GM21447 (cell line): ENCODE data around the gene STIM1.

Source experiments
- ATAC-seq: cut with Tn5 transposase; IDR thresholded peaks from one replicate; pipeline ENCODE4 v1.9.1; 2021; ENCODE audit not compliant: unreplicated experiment

Gene STIM1

DNA sequence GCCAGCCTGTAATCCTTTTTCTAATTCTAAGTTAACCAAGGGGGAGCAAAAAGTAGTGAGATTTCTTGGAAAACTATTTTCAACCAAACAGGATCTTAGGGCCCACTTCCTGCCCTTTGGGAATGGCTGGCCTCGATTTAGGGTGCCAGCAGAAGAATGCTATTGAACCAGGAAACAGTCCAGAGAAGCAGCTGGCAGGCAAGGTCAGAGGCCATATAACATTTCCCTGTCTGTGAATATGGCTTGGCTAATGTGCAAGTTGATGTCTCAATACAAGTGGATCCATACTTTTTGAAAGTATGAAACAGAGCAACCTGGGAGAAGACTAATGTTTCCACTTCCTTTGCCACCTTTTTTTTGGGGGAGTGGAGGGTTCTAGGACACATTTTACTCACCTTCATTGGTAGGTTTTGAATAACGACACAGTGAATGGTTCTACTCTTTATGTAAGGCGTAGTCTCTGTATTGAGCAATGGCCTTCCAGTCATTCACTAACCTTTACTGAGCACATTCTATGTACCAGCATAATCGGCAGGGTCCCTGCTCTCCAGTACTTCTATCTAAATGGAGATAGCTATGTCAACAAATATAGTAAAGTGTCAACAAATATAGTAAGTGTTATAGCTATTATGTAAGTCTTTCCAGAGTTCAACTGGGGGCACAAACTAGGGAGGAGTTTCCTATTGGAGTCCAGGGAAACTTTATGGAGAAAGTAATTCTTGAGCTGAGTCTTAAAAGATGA lies 204.9 kb downstream of the STIM1 start:
- ATAC-seq: no peak

DNA sequence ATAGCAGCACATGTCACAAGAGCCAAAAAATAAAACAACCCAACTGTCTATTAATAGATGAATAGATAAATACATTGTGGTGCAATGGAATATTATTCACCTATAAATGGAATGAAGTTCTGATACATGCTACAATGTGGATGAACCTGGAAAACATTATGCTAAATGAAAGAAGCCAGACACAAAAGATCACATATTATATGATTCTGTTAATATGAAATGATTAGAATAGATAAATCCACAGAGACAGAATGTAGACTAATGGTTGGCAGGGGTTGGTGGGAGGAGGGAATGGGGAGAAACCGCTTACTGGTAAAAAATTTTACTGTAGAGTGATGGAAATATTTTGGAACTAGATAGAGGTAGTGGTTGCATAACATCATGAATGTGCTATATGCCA lies 206.2 kb downstream of the STIM1 start:
- no peak for ATAC-seq

DNA sequence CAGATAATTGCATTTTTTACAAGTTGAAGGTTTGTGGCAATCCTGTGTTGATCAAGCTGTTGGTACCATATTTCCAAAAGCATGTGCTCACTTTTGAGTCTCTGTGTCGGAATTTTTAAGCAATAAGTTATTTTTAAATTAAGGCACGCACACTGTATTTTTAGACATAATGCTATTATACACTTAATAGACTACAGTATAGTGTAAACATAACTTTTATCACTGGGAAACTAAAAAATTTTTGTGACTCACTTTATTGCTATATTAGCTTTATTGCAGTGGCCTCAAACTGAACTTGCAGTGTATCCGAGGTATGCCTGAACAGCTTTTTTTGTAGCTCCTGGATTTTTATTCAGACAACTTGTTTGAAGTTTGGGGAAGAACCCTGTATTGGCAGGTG lies 207.9 kb downstream of the STIM1 start:
- ATAC-seq: no peak

DNA sequence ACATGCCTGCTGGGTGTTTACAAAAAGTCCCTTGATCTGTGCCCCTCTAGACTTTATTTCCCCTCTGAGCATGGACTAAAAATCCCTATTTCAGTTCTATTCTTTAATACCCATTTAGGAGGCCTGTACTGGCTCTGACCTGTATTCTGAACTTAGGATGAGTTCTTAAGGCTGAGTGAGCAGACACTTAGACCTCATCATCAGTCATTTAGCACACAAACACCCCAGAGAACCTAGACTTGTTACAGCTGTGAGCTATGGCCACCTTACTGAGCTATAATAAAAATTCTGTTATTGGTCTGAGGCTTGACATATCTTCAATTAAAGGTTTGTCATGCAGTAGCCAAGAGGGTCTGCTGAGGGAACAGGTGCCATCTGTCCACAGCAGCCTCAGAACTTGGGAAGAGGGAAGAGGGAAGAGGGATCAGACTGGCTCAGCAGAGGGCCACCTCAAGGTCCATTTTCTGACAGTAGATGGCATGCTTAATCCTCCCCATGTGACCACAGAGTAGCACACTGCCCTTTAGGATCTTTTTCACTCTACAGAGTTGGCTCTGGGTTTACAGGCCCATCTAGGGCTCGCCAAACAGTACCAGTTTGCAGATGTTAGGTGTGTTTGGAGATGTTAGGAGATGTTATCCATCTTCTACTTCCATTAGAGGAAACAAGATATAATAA lies 209.0 kb downstream of the STIM1 start:
- no peak for ATAC-seq

DNA sequence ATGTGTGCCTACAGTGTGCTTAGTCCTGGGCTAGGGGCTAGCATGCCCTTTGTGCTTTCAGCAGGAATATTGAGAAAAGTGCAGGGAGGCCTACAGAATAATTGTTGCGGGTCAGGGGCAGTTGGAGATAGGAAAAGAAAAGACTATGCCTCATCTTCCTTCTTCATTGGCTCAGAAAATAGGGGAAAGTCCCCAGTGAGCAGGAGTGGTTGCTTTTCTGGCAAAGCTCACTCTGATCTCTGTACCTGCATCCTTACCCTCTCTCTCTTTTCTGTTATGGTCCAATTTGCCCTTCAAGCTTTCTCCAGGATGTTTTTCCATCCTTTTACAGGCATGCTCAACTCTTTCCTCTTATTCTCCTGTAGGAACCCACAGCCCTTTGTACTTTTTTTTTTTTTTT lies 209.6 kb downstream of the STIM1 start:
- ATAC-seq: no peak

DNA sequence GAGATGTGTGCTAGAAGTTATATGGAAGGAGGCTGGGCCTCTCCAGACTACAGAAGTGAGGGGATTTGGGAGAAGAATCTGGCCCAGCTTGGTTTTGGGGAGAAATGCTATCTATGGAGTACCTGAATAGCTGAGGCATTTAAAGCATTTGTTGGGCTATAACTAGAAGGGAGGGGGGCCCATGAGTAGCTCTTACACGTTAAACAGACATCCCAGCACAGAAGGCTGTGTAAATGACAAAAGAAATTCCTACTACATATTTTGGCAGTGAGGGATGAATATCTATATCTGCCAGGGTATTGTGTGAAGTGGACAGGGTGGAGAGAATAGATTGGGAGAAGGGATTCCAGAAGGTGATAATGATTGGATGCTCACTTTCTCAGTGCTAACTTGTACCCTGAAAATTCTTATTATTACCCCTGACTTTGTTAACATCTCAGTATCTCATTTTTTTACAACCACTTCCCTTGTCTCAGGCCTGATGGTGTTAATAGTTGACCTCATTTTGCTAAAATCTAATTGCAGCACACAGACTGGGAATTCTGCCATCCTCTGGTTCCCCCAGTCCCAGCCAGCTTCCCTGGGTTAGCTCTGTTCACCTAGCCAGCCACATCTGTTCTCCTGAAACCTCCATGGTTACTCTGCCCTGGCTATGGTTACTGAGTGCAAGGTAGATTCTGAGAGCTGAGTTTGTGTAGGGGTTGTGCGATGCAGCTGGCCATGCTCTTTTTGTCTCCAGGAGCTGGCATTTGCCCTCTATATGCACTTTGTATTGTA lies 210.3 kb downstream of the STIM1 start:
- ATAC-seq: no peak

DNA sequence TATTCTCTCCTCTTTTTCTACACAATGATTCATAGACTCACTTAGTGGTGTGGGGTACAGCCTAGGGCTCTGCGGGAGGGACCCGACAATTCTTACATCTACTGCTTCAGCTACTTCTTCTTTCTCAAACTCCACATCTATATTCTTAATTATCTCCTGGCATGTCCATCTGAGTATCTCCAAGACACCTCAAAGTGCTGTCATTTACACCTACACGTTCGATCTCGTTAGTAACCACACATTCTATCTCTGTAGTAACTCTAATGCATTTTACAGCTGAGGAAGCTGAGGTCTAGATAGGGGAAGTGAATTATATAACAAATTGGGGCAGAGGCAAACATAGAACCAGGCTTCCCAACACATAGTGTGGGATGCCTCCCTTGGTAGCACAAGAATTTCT lies 211.4 kb downstream of the STIM1 start:
- ATAC-seq: no peak

DNA sequence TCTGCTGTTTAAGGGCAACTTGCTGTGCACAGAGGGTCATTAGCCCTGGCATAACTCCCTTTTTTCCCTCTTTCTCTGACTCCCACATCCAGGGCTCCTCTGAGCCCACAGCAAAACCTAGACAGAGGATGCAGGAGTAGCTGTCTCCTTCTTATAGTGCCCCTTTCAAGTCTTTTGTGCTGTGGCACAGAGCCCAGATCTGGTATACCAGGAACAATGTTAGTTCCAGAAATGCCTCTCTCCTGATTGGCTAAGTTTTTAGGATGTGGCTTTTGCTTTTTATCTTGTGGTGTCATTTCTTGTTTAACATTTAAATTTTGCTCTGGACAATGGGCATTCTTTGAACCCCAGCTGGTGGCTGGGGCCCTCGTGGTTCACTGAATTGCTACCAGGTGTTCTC lies 213.5 kb downstream of the STIM1 start:
- ATAC-seq: no peak

DNA sequence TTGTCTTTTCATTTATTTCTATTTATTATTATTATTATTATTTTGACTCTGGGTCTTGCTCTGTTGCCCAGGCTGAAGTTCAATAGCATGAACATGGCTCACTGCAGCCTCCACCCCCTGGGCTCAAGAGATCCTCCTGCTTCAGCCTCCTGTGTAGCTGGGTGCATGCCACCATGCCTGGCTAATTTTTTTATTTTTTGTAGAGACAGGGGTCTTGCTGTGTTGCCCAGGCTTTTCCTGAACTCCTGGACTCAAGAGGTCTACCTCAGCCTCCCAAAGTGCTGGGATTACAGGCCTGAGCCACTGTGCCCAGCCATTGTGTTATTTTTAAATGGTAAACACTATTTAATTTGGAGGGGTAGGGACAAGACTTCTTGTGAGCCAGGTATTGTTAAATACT lies 215.9 kb downstream of the STIM1 start:
- ATAC-seq: no peak

DNA sequence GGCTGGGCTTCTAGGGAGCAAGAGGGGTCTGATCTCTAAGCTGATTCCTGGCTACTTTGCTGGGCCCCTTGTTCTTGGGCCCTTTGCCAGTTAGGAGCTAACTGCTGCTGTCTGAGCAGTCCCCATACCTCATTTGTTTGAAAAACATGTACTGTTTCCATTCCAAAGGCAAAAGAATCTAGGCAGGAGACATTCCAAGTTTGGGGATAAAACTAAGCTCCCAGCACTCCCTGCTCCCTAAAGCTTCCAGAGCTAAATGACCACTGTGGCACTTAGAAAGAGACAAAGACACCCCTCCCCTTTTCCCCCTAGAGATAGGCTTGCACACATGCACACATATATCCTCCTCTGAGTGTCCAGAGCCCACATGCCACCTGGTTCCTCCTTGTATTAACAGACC lies 216.4 kb downstream of the STIM1 start:
- ATAC-seq: no peak

DNA sequence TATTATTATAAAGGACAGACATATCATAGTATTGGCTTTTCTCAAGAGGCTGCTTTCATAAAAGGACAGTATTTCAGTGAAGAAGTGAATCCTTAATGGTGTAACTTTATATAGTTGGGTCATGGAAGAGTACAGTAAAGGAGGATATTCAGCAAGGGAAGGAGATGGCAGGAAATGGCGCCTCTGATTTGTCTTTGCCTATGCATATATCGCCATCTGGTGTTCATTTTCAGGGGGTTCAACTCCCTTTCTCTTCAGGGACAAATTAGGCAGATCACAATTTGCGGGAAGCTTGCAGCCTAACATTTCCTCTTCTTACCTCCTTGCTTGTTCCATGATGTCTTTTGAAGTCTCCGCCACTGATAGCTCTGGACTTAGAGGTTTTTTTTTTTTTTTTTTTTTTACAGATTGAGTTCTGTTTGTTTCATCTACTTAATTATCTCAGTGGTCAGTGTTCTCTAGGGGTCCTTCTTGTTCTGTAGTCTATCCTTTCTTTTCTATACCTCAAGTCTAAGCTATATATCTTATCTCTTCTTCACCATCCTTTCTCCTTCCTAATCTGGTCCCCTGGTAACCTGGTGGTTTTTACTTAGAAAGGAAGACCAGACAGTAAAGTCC lies 217.3 kb downstream of the STIM1 start:
- ATAC-seq: no peak

DNA sequence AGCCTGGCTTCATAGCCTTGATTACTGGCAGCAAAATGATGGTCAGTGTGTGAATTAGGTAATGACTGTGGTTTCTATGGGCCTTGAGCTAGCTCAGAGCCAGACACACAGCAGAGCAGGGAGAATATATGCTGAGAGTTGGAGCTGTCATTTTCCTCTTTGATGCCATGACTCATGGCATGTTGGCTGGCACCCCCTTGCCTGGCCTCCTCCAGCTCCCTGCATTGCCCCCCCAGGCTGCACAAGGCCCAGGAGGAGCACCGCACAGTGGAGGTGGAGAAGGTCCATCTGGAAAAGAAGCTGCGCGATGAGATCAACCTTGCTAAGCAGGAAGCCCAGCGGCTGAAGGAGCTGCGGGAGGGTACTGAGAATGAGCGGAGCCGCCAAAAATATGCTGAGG lies 218.8 kb downstream of the STIM1 start:
- no peak for ATAC-seq

DNA sequence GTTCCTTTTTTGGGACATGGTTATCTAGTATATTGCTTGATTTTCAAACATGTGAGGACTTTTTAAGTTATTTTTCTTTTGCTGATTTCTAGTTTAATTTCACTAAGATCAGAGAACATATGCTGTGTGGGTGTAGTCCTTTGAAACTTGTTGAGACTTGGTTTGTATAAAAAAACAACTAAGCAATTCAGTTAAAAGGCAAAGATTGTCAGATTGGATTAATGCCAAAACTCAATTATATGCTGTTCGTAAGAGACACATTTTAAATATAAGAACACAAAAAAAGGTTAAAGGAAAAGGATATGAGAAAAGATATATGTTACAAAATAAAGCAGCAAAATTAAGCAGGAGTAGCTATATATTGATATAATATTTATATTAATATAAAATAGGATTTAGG lies 221.3 kb downstream of the STIM1 start:
- ATAC-seq: no peak

DNA sequence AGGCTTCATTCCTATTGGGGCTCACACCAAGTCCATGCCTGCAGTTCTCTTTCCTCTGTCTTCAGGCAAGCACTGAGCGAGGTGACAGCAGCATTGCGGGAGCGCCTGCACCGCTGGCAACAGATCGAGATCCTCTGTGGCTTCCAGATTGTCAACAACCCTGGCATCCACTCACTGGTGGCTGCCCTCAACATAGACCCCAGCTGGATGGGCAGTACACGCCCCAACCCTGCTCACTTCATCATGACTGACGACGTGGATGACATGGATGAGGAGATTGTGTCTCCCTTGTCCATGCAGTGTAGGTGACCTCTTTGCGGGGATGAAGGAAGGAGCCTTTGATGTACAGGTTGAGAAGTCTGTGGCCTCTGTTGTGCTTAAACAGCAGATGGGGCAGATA lies 227.7 kb downstream of the STIM1 start:
- ATAC-seq: no peak

DNA sequence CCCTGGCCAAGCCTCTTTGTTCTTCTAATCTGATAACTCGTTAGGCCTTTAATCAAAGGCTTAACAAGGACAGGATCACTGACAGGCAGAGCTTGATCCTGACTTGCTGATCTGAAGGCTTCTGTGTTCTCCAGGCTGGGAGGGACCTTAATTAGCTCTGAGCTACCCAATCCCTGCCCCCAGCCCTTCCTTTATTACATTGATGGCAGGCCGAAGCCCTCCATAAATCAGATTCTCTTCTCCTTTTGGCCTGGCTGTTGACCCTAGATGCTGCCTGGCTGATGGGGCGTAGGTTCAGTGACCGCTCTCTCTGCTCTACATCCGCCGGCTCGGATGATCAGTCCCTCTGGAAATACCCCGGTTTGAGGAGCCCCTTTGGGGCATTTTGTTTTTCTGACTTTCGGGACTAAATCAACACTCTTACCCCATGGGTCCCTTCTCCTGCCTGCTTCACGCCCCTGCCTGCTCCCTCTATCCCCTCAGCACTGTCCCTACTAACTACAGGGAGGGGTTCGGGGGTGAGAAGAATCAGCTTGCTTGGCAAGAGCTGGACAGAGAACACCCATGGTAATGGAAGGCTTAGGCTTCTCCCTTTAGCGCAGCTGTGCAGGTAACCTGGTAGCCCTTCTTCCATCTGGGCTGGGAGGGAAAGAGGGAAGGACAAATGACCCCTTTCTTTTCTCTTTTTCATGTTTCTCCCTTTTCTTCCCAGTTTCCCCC lies 229.1 kb downstream of the STIM1 start:
- no peak for ATAC-seq

DNA sequence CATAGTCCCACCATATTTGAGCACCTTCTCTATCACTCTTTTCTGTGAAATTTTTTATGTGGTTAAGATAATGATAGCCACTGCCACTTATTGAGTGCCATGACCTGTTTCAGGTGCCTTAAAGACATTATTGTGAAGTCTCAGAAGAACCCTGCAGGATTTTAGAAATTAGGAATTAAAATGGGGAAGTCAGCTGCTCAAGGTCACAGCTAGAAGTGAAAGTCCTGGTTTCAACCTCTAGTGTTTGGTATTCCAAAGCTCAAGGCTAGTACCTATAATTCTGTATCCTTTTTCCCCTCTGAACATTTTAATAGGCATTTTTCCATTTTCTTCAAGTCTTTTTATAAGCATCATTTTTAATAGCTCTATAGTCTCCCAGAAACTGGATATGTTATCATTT lies 230.1 kb downstream of the STIM1 start:
- no peak for ATAC-seq

DNA sequence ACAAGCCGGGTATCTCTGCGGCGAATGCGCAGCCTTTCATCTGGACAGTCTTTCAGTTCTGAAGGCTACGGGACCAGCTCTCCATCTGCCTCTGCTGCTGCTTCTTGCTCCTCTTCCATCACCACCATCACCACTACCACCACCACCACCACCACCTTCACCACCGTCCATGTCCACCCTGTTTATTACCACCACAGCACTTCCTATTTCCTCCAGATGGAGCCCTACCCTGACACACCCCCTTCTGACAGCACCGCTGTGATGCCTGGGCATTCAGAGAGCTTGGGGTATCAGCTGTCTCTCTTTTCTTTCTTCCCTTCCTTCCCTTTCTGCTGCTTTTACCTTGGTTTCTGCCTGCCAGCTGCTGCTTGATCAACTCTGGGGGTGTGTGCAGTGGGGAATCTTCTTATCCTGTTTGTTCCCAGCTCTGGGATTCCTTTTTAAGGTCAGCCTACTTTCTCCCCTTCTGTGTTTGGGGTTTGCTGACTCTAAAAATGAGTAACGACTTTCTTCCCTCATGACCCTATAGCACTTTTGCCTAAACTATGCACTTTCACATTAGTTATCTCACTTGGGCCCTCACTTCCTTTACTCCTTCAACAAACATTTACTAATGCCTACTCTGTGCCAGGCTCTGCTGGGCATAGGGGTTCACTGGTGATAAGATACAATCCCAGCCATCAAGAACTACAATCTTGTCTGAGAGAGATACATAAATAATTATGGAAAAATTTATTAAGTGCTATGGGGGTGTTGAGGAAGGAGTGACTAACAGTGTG lies 231.3 kb downstream of the STIM1 start:
- ATAC-seq: no peak

DNA sequence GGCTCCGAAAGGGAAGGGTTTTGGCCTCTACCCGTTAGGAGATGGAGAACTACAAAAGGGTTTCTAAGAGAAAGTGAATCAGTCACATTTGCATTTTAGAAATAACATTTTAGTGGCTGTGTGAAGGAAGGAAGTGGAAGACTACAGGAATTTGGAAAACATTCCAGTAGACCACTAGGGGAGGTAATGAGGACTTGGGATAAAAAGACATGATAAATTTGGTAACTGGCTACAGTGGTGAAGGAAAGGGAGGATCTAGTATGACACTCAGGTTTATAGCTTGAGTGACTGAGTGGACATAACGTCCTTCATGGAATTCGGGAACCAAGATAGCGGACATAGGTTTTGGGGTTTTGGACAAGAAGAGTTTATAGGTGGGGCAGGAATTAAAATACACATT lies 232.1 kb downstream of the STIM1 start:
- ATAC-seq: no peak

DNA sequence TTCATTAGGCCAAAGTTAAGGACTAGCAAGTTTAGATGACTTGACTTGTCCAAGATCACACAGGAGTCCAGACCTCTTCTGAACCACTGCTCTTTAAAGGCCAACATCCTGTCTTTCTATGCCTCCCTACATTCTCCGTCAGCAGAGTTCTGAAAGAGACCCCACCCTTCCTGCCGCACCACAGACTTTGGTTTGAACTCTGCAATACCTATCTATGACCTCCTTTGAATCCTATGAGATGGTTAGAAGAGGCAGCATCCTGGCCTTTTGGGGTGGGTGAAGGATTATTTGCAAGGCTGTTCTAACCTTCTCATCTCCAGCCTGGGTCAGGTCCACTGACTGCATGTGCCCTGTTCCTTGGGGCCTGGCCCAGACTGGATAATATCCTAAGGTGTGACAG lies 234.8 kb downstream of the STIM1 start:
- no peak for ATAC-seq

DNA sequence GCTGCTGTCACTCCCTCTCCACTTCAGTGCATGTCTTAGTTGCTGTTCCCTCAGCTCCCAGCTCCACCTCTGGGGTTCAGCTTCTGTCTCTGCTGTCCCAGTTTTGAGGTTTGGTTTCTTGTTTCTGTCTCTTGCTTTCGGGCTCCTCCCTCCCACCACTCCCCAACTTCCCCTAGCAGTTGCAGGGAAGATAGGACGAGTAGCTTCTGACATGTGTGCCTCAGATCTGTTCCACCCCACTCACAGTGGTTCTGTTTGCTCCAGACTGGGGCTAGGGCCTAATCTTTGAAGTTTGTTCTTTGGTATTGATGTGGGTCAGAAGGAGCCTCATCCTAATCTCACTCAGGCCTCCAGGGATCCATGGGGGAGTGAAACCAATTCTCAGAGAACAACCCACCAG lies 236.6 kb downstream of the STIM1 start:
- no peak for ATAC-seq
